GM18868 (cell line): Measurements from ENCODE around the gene ALKBH7.

Source experiments
- ATAC-seq: cut with Tn5 transposase; IDR thresholded peaks from one replicate; pipeline ENCODE4 v1.9.1; 2021; ENCODE audit warnings: mild to moderate bottlenecking, moderate library complexity; ENCODE audit not compliant: unreplicated experiment

ALKBH7 gene

DNA sequence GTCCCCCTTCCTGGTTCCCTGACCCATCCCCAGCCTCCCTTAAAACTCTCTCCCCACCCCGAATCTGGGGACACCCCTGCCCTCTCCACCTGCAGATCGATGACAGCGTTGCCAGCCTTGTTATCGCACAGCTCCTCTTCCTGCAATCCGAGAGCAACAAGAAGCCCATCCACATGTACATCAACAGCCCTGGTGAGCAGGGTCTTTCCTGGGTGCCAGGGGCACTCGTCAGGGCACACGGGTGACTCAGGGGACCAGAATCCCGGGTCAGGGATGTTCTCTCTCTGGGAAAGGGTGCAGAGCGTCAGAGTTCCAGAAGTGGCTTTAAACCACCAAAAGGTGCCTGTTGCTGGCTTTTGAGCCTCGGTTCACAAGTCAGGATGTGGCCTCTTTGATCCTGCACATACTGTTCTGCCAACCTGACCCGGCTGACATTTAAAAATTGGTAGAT lies 10.2 kb upstream of the ALKBH7 start:
- no peak for ATAC-seq

DNA sequence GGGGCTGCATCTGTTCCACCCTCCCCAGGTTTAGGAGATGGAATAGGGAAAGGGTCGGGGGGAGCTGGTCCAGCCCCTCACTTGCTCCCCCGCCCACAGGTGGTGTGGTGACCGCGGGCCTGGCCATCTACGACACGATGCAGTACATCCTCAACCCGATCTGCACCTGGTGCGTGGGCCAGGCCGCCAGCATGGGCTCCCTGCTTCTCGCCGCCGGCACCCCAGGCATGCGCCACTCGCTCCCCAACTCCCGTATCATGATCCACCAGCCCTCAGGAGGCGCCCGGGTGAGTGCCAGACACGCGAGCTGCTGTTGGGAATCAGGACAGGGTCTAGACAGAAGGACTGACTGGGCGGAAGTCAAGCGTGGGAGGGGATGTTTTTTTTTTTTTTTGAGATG lies 8.2 kb upstream of the ALKBH7 start:
- no peak for ATAC-seq

DNA sequence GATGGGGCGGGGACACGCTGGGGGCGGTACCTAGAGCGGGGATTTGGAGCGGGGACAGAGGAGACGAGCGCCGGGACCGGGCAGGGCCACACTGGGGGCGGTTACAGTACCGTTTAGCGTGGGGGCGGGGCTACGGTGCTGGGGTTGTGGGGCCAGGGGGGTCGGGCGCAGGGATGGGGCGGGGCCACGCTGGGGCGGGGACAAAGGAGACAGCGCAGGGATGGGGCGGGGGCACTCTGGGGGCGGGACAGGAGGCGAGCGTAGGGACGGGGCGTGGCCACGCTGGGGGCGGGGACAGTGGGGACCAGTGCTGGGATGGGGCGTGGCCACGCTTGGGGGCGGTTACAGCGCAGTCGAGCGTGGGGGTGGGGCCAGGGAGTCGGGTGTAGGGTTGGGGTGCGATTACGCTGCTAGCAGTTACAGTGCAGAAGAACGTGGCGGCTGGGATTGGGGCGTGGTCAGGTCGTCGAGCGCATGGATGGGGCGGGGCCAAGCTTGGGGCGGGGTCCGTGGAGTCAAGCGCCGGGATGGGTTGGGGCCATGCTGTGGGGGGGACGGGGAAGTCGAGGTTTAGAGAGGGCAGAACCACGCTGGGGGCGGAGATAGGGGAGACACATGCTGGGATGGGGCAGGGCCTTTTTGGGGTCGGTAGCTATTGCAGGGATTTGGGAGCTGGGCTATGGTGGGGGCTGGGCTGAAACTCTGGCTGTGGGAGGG lies 660 bp downstream of the ALKBH7 start:
- peak; percentile 55 for ATAC-seq

DNA sequence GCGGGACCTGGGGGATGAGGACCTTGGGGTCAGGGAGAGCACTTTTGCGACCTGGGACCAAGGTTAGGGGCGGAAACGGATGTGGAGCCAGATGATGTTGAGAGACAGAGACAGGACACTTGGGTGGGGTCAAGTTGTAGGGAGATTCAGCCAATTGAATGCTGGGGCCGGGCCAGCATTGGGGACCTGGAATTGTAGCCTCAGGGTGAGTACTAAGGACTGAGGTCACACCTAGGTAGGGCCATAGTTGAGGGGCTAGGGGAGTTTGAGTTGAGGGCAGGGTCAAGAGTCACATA lies 1.2 kb downstream of the ALKBH7 start:
- ATAC-seq = no peak

DNA sequence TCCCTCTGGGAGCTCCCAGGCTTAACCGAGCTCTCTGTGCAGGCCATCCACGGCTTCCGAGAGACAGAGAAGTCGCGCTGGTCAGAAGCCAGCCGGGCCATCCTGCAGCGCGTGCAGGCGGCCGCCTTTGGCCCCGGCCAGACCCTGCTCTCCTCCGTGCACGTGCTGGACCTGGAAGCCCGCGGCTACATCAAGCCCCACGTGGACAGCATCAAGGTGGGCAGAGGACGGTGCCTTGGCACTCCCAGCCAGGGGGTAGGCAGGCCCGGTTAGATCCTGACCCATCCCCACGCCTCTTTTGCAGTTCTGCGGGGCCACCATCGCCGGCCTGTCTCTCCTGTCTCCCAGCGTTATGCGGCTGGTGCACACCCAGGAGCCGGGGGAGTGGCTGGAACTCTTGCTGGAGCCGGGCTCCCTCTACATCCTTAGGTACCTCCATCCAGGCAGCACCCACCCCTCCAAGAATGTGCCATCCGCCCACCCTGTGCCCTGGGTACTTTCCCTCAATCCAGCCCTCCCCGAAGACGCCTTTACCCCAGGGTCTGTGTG lies 1.6 kb downstream of the ALKBH7 start:
- no peak for ATAC-seq

DNA sequence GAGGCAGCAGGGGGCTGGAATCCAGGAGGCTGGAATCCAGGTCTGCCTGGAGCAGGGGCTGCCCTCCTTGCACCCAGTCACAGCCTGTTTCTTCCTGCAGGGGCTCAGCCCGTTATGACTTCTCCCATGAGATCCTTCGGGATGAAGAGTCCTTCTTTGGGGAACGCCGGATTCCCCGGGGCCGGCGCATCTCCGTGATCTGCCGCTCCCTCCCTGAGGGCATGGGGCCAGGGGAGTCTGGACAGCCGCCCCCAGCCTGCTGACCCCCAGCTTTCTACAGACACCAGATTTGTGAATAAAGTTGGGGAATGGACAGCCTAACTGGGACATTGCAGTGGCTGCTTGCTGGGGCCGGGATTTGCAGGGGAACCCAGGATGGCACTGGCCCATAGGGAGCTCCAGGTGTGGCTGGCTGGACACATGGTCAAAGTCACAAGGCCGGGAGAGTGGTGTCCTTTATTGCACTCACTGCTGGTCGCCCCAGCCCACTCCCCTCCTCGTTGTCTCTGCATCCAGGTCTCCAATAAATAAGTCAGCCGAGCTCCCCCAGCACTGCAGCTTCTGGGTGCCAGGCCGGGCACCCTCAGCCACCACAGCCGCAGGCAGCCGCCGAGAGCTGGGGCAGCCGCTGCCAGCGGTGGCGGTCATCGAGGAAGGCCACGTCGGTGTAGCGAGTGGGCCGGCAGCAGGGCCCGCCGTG lies 2.3 kb downstream of the ALKBH7 start:
- no peak for ATAC-seq

DNA sequence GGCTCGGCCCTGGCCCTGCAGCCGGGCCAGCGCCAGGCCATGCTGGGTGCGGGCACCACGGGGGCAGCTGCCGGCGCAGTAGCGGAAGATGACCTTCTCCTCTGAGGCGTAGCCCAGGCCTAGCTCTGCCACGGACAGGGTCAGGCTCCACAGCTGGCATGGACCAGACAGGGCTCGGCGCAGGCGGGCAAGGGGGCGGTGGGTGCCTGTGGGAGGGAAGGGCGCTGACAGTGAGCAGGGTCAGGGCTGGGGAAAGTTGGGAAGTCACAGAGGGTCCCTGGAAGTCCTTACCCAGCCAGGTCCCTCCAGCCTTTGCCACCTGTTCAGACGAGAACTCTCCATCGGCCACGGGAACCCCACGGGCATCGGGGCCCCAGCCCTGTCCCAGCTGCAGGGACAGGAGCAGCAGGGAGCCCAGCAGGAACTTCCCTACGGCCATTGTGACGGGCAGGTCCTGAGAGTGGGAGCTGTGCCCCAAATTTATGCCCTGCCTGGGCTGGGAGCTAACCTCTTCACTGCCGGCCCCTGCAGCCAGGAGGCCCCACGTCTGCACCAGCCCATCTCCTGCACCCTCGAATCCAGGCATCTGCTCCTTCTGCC lies 2.9 kb downstream of the ALKBH7 start, which contains the start of gene PSPN:
TSS of gene PSPN (minus strand) at position 523 of the 600 bp plus-strand sequence. CDS start at position 439, 84 bp downstream.
- ATAC-seq = no peak

DNA sequence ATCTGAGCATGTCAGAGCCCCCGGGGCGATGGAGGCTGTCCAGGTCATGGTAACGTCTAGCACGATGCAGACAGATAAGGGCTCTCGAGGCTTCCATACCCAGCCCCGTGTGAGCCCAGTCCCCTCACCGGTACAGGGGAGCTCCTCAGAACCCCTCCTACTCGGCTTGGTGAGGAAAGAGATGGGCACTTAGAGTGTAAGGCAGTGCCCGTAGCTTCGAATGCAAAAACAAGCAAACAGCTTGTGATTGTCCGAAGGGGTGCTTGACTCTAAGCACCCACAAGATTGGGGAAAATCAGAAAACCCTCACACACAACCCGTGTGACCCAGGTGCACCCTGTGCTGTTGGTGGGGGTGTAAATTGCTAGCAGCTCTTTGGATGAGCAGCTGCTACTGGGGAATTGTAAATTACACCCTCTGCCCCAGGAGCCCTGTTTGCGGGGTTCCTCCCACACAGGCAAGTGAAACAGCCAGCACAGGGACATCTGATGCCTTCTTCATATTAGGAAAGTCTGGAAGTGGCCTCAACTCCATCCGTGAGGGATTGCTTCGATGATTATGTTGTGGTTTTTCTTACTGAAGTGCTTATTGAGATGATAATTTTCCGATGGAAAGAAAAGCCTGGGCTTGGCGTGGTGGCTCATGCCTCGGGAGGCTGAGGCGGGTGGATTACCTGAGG lies 4.1 kb downstream of the ALKBH7 start:
- ATAC-seq = no peak

DNA sequence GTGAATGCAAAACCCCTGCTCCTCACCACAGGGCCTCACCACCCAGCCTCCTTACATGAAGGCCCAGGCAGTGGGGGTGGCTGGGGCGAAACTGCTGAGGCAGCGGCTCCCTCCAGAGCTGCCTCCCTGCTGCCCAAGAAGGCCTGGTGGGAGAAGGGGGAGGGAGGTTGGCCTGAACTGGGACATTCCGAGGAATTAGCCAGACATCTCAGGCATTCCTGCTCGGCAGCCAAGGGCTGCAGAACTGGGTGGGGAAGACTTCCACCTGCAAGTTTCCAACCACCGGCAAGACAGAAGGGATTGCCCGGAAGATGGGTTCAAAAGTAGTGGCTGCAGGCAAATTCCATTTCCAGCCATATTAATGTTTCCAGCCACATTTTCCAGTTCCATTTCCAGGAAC lies 5.4 kb downstream of the ALKBH7 start:
- no peak for ATAC-seq

DNA sequence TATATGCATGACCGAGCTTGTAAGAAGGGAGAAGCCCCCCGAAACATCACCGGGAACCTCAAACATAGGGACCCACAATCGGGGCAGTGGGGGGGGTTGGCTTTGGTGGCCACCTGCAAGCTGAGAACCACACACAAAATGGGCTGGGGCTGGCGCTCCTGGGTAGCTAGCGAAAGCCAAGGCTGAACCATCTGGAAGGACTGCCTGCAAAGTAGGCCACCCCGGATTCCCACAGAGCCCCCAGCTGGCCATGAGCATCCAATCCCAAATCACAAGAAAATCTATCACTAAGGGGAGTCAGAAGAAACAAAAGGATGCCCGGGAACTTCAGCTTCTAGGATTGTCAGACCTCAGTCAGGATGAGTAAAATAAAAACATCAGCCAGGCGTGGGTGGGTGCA lies 5.9 kb downstream of the ALKBH7 start:
- ATAC-seq = no peak

DNA sequence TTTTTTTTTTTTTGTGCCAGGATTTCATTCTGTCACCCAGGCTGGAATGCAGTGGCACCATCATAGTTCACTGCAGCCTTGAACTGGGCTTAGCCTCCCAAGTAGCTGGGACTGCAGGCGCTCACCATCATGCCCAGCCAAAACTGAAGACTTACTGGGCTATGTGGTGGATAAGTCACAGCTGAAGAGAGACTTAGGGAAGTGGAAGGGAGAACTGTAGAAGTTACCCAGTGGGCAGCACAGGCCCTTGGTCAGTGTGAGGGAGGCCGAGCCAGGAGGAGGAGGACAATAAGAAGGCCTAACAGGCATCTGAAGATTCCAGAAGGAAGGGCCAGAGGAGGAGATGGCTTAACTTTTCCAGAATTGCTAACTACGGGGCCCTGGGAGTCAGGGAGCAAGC lies 7.2 kb downstream of the ALKBH7 start:
- ATAC-seq = no peak

DNA sequence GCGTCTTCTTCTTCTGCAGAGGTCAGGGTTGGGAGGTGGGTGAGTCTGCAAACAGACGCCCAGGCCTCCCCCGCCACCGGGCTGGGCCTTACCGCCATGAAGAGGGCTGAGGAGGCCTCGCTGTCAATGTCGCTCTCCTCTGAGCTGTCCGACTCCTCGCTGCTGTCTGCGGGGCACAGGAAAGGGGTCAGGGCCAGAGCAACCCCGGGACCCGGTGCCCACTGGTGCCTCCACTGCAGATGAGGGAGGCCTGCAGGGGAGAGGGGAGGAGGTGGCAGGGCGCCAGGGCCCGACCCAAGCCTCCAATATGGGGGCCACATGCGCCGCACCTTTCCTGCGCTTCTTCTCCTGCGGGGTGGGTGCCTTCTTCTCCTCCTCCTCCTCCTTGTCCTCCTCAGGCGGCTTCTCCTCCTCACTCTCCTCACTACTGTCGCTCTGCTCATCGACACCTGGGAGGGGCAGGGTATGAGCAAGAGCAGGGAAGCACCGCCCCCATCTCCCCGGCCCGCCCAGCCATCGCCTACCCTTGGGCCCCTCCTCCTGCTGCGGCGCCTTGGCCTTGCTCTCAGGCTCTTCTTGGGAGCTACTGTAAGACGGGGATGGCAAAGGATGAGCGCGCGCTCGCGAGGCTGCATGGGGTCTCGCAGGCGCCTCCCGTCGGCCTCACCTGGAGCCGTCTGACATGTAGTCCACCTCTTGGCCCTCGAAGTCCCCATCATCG lies 8.6 kb downstream of the ALKBH7 start:
- ATAC-seq = no peak

DNA sequence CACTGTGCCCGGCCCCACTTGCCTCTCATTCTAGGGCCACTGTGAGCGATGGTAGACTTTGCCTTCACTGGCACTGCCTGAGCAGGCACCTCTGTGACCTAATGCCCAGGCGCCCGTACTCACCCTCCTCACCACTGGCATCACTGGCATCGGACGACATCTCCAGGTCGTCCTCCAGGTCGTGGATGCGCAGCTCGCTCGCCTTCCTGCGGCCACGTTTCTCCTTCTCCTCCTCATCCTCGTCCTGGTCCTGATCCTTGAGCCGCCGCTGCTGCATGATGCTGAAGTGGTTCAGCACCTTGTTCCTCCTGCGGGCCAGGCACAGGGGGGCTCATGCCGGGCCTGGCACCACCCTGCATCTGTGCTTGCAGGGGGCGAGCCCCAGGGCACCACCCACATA lies 10.6 kb downstream of the ALKBH7 start:
- ATAC-seq = no peak

DNA sequence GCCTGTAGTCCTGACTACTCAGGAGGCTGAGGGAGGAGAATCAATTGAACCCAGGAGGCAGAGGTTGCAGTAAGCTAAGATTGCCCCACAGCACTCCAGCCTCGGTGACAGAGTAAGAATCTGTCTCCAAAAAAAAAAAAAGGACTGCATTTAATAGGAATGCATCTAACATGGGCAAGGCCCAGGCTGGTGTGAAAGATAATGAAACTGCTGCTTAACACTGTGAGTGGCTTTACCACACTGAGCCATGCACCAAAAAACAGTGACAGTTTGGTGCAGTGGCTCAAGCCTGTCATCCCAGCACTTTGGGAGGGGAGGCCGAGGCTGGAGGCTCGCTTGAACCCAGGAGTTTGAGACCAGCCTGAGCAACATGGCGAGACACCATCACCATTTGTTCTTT lies 11.8 kb downstream of the ALKBH7 start:
- no peak for ATAC-seq

DNA sequence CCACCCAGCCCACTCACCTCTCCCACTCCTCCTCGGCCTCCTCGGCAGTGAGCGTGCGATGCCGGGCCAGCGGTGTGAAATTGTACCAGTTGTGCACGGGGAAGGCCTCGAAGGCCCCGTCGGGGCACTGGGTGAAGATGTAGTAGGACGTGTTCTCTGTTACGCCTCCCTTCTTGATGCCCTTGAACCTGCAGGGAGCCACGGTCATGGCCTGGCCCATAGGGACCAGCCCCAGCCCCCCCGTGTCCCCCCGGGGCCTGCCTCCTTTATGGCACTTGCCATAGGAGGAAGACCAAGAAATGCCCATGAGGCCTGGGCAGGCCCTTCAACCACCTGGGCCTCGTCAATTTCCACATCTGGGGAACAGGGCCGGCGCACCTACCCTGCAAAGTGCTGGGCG lies 14.8 kb downstream of the ALKBH7 start:
- ATAC-seq = no peak

DNA sequence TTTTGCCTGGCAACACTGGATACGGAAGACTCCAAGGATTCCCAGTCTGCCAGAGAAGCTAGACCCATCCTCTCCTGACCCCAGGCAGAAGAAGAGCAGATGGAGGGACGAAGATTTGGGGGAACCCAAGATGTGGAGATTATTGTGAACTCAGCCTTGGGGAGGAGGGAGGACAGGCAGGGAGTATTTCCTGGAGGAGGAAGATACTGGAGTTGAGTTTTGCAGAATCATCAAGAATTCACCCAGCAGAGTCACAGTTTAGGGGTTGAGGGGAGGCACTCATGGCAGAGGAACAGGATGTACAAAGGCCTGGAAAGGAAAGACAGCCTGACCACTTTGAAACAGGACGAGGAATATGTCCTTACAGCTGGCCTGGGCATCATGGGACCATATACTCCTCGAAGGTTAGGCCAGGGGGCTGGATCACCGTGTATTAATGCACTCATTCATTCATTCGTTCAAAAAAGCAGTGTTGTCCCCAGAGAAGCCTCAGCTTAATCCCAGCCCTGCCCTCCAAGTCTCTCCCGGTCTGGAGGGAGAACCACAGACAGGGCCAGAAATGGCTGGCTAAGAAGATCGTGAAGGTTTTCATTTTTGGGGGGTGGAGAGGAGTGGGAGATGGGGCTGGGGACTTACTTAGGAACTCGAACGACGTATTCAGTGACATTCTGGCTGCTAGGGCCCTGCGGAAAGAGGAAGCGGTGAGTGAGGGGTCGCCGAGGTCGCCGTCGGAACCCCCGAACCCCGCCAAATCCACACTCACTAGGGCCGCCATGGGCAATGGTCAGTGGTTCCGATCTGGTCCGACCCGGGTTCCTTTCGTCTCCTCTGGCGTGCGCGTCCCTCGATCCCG lies 19.9 kb downstream of the ALKBH7 start:
- ATAC-seq = no peak

DNA sequence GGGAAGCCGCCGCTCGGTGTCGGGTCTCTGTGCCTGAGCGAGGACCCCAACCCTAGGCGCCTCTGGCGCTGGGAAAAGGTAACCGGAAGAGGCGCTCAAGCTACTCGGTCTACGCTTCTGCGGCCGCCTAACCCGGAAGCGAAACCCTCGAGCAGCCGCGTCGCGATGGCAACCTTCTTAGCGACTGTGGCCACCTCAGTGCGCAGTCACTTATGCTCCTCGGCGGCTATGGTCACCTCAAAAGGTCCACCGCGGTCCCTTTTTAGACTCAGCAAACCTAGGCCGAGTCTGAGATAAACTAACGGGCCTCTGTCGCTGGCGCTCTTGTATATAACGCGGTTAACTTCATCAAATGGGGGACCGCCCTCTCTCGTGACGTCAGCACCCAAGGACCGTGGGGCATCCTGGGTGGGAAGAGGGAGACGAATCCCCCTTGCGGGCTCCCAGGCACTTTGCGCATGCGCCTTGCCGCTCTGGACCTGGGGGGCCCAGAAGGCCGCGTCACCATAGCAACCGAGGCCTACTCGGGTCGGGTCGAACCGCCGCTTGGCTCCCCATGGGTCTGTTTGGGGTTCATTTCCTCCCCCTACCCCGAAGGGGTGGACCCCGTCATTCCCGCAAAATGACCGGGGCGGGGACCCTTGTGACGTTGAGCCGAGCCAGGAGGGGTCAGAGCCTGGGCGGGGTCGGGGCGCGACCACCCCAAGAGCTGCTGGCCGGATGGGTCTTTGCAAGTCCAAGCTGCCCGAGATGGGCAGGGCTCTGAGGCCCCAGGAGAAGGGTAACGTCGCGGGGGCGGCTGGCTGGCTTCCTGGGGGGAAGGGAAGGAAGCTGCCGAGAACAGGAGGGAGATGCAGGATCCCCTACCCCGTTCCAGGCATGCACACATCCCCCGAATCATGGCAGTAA lies 20.7 kb downstream of the ALKBH7 start, which contains the start of gene GTF2F1:
TSS of gene GTF2F1 (minus strand) at position 91 of the 909 bp plus-strand sequence. CDS start 169 bp downstream, outside the sequence.
- peak; percentile 80 for ATAC-seq

DNA sequence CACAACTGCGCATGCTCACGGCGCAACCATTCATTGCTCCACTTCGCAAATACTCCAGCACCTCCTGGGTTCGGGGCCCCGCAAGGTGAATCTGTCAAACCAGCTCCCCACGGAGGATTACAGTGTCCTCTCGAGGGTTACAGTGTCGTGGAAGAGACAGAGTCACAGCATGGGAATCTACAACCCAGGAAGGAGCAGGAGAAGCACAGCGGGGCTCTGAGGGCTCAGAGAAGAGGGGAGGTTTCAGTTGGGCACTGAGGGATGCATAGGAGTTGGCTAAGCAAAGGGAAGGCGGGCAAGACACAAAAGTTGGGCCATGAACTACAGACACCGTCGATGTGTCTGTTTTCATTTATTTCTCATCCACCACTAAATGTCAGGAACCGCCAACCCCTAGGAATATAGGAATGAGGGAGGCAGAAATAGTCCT lies 21.4 kb downstream of the ALKBH7 start:
- no peak for ATAC-seq

DNA sequence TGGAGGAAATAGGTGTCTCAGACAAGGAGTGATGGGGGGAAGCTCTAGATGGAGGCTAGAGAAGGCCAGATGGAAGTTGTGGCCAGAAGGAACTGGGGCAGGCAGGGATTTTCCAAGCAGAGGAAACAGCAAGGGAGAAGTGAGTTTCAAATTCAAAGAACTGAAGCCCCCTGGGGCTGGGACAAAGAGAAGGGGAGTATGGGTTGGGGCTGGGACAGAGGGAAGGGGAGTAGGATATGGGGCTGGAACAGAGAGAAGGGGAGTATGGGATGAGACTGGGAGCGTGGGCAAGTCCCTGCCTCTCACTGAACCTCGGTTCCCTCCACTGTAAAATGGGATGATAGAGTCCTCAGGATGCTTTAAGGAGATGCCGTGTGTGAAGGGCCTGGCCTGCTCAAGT lies 22.2 kb downstream of the ALKBH7 start:
- ATAC-seq = no peak
